Endothelial cell of umbilical vein (primary cell): Measurements from ENCODE around the gene IQGAP2. TPM values are rescaled to one million over a fixed set of nuclear protein-coding genes. Genes with fewer than 3 reads are reported as not detected.

Experiments used
- BruUV-seq: library from RNA; stranded (reverse); fragments of 400-500 nt; replicated peaks from 2 replicates; lab custom pipeline; 2021; lab: Mats Ljungman, UMichigan
- CTCF ChIA-PET: fragments of 300-600, 350-600 bp; sonication (Branson Sonifier 250); formaldehyde crosslinking; loops from one replicate; lab custom pipeline; 2021; ENCODE audit warnings: antibody characterized with exemption, inconsistent platforms; lab: Charles Lee
- POLR2A ChIA-PET: fragments of 300-600, 350-600 bp; sonication (Branson Sonifier 250); formaldehyde crosslinking; loops from one replicate; lab custom pipeline; 2021; ENCODE audit warnings: antibody characterized with exemption, inconsistent platforms; lab: Charles Lee
- DNase-seq: peaks from one replicate; pipeline ENCODE4 v3.0.0-alpha.2; 2011; ENCODE audit warnings: low read depth, low spot score
- FAIRE-seq: peaks from 2 replicates; lab custom pipeline; 2011; peaks lifted over from hg19 to GRCh38; lab: Jason Lieb, UNC
- H2AFZ ChIP-seq: 2 replicates; pipeline ENCODE4 v1.6.0; 2012; ENCODE audit warnings: low read depth, low read length, control low read depth, inconsistent platforms
- H3K27ac ChIP-seq: 2 replicates; pipeline ENCODE4 v1.5.1; 2011; ENCODE audit warnings: low read depth, mild to moderate bottlenecking, control low read depth, low read length, moderate library complexity; ENCODE audit not compliant: insufficient read depth
- H3K27me3 ChIP-seq, 2 experiments: 2 replicates each; pipeline versions ENCODE4 v1.6.0 to v1.6.1; 2011; ENCODE audit warnings: low read length in 2 of 2, mixed read lengths in 1 of 2; ENCODE audit not compliant: control insufficient read depth in 2 of 2, insufficient read depth in 2 of 2
- H3K36me3 ChIP-seq, 2 experiments: 2 replicates in 1 of 2; 3 replicates in 1 of 2; pipeline ENCODE4 v1.5.1; 2011; ENCODE audit warnings: low read length in 2 of 2, mild to moderate bottlenecking in 1 of 2, moderate library complexity in 1 of 2; ENCODE audit not compliant: control insufficient read depth in 2 of 2, insufficient read depth in 2 of 2; ENCODE audit errors: extremely low read depth in 1 of 2
- H3K4me1 ChIP-seq: 3 replicates; pipeline ENCODE4 v1.5.1; 2011; ENCODE audit warnings: mild to moderate bottlenecking, low read length; ENCODE audit not compliant: control insufficient read depth, insufficient read depth; ENCODE audit errors: extremely low read depth
- H3K4me2 ChIP-seq: 2 replicates; pipeline ENCODE4 v1.6.1; 2011; ENCODE audit warnings: low read length, control low read depth, mixed read lengths; ENCODE audit not compliant: insufficient read depth
- H3K4me3 ChIP-seq, 3 experiments: fragments of 200-600 bp in 1 of 3; sonication (generic), shearing (Covaris generic) in 1 of 3; replicated peaks in 1 of 3; 2 replicates each; pipeline ENCODE4 v1.5.1; 2011 to 2016; ENCODE audit warnings: control low read depth in 3 of 3, low read length in 3 of 3, mild to moderate bottlenecking in 2 of 3, inconsistent platforms in 1 of 3, low read depth in 1 of 3, moderate library complexity in 1 of 3; ENCODE audit not compliant: insufficient read depth in 1 of 3
- H3K79me2 ChIP-seq: 2 replicates; pipeline ENCODE4 v1.6.0; 2012; ENCODE audit warnings: low read length, inconsistent platforms; ENCODE audit not compliant: control insufficient read depth, insufficient read depth
- H3K9ac ChIP-seq: replicated peaks from 2 replicates; pipeline ENCODE3; 2011; ENCODE audit warnings: low read length, control low read depth; ENCODE audit not compliant: insufficient read depth; ENCODE audit errors: extremely low read depth
- H3K9me1 ChIP-seq: replicated peaks from 3 replicates; pipeline ENCODE4 v1.6.0; 2011; ENCODE audit warnings: mild to moderate bottlenecking, low read length; ENCODE audit not compliant: control insufficient read depth, insufficient read depth; ENCODE audit errors: extremely low read depth
- H3K9me3 ChIP-seq: replicated peaks from 2 replicates; pipeline ENCODE4 v1.5.1; 2012; ENCODE audit warnings: low read length, inconsistent platforms; ENCODE audit not compliant: control insufficient read depth, insufficient read depth
- H4K20me1 ChIP-seq: replicated peaks from 2 replicates; pipeline ENCODE3; 2011; ENCODE audit warnings: mild to moderate bottlenecking, low read length; ENCODE audit not compliant: control insufficient read depth, insufficient read depth; ENCODE audit errors: extremely low read depth
- CTCF ChIP-seq, 2 donors: IDR thresholded peaks; 1 replicate in 1 of 2; 2 replicates in 1 of 2; pipeline ENCODE4 v1.5.1; 2011; ENCODE audit warnings: low read length in 2 of 2, mild to moderate bottlenecking in 2 of 2, moderate library complexity in 2 of 2, control low read depth in 1 of 2, inconsistent platforms in 1 of 2, low read depth in 1 of 2; ENCODE audit not compliant: insufficient read depth in 1 of 2; ENCODE audit errors: extremely low read depth in 1 of 2
- EZH2 ChIP-seq: IDR thresholded peaks from 2 replicates; pipeline ENCODE4 v1.6.1; 2012; ENCODE audit warnings: borderline replicate concordance, low read depth, mild to moderate bottlenecking, moderate library complexity, low read length, inconsistent platforms; ENCODE audit not compliant: severe bottlenecking
- FOS ChIP-seq: IDR thresholded peaks from 2 replicates; pipeline ENCODE4 v1.6.1; 2011; ENCODE audit warnings: mild to moderate bottlenecking, low read length, moderate library complexity, borderline replicate concordance; ENCODE audit not compliant: insufficient read depth
- GATA2 ChIP-seq: IDR thresholded peaks from 2 replicates; pipeline ENCODE4 v1.7.0; 2011; ENCODE audit warnings: low read depth, mild to moderate bottlenecking, moderate library complexity, mixed read lengths, low read length; ENCODE audit not compliant: insufficient read length, insufficient read depth
- JUN ChIP-seq: IDR thresholded peaks from 2 replicates; pipeline ENCODE4 v1.6.1; 2011; ENCODE audit warnings: borderline replicate concordance, low read depth; ENCODE audit not compliant: insufficient read length, insufficient read depth
- MYC ChIP-seq: IDR thresholded peaks from one replicate; pipeline ENCODE4 v1.6.1; 2011; ENCODE audit warnings: mild to moderate bottlenecking, low read depth, low read length
- POLR2A ChIP-seq: IDR thresholded peaks from 2 replicates; pipeline ENCODE4 v1.6.1; 2012; ENCODE audit warnings: low read depth, mild to moderate bottlenecking, control low read depth, low read length
- POLR2AphosphoS5 ChIP-seq: IDR thresholded peaks from 2 replicates; pipeline ENCODE4 v1.6.1; 2012; ENCODE audit warnings: low read depth, mild to moderate bottlenecking, control low read depth, low read length, moderate library complexity; ENCODE audit not compliant: insufficient read depth
- dilution Hi-C: fragments of 300-500 bp; cut with MboI; formaldehyde crosslinking; loops from one replicate; pipeline ENCODE4 v1.15.0; 2019; ENCODE audit warnings: low sequenced_read_pairs; ENCODE audit not compliant: extremely low pct_ligation_motif_present
- intact Hi-C: fragments of 100-400 bp; cut with micrococcal nuclease; formaldehyde crosslinking; loops from one replicate; pipeline ENCODE4 v1.10.0; 2022
- polyA plus RNA-seq, 4 experiments: library from polyadenylated mRNA; depleted of rRNA in 3 of 4; stranded (reverse) in 3 of 4; unstranded in 1 of 4; fragments of >200 nt; gene quantifications; 2 replicates each; pipeline versions ENCODE4 v1.2.1 to v1.2.3, GENCODE V29; 2011 to 2012; ENCODE audit warnings: missing spikeins in 1 of 4
- total RNA-seq: library from RNA; stranded (reverse); gene quantifications from 2 replicates; pipeline ENCODE4 v1.2.3, GENCODE V29; 2021
- TF ChIP-seq, protein P1 (sequence below): IDR thresholded peaks from 2 replicates; pipeline ENCODE4 v1.6.1; 2011; ENCODE audit not compliant: insufficient read depth, insufficient read length

Gene IQGAP2
- total and polyA plus RNA-seq, 2 donors (not counting 3 experiments of a cell fraction or from before 2014, with no cell fraction given), result 4.5 to 4.7 TPM

- H3K36me3 ChIP-seq, result no peaks in the 10 kb centered on the region
- no peak overlapping the region for H3K4me2 ChIP-seq
- no peak overlapping the region for H3K9ac ChIP-seq
- BruUV-seq, result no TSS peak
- no peaks in the 10 kb centered on the region for H3K79me2 ChIP-seq
- CTCF ChIA-PET, result no interaction called here
- H3K4me1 ChIP-seq, result no peaks in the 10 kb centered on the region
- no peak overlapping the region for H3K27ac ChIP-seq
- dilution Hi-C loops, result no loop called here
- no peak for FAIRE-seq
- no peak overlapping the region for H3K4me3 ChIP-seq
- POLR2A ChIA-PET, result no interaction called here
- H3K9me3 ChIP-seq, result no peaks in the 10 kb centered on the region
- DNase-seq, result no peak
- no peaks in the 10 kb centered on the region for H4K20me1 ChIP-seq
- intact Hi-C loops, result no loop called here
- no peak for TF ChIP-seq JUN
- TF ChIP-seq POLR2AphosphoS5, result no peak
- TF ChIP-seq MYC, result no peak
- TF ChIP-seq POLR2A, result no peak
- no peak for TF ChIP-seq EZH2
- TF ChIP-seq, protein P1, sequence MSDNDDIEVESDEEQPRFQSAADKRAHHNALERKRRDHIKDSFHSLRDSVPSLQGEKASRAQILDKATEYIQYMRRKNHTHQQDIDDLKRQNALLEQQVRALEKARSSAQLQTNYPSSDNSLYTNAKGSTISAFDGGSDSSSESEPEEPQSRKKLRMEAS, result no peak
- no peak for TF ChIP-seq GATA2
- TF ChIP-seq CTCF (IDR thresholded peaks at IDR 0.05; ENCODE audit: extremely low read depth in 1 of 2, insufficient read depth in 1 of 2, low read depth in 1 of 2, low read length in 2 of 2), result no peak
- TF ChIP-seq FOS, result no peak
- no peak overlapping the region for H2AFZ ChIP-seq
- no peaks in the 10 kb centered on the region for H3K27me3 ChIP-seq
- H3K9me1 ChIP-seq, result no peaks in the 10 kb centered on the region
Measured at GRCh38 chr5:76384705-76385104, 18.4 kb upstream of the IQGAP2 start.
